BLaER1 (cell line): ENCODE data around the gene PGRMC2.
A peak's percentile ranks its signal among the peaks of the same experiment; 100 is the strongest.

Source experiments
- H3K27ac ChIP-seq: shearing (Covaris generic); formaldehyde crosslinking; 2 replicates; pipeline ENCODE4 v1.8.1; 2022
- H3K27me3 ChIP-seq: shearing (Covaris generic); formaldehyde crosslinking; 2 replicates; pipeline ENCODE4 v1.8.1; 2022
- H3K36me3 ChIP-seq: shearing (Covaris generic); formaldehyde crosslinking; 2 replicates; pipeline ENCODE4 v1.8.1; 2022
- H3K4me1 ChIP-seq: shearing (Covaris generic); formaldehyde crosslinking; 2 replicates; pipeline ENCODE4 v1.8.1; 2022
- H3K4me2 ChIP-seq: shearing (Covaris generic); formaldehyde crosslinking; 2 replicates; pipeline ENCODE4 v1.8.1; 2022
- H3K4me3 ChIP-seq: shearing (Covaris generic); formaldehyde crosslinking; 2 replicates; pipeline ENCODE4 v1.8.1; 2022
- H3K9ac ChIP-seq: shearing (Covaris generic); formaldehyde crosslinking; 2 replicates; pipeline ENCODE4 v1.8.1; 2022
- H3K9me3 ChIP-seq: shearing (Covaris generic); formaldehyde crosslinking; 2 replicates; pipeline ENCODE4 v1.8.1; 2022
- H4K20me1 ChIP-seq: shearing (Covaris generic); formaldehyde crosslinking; 2 replicates; pipeline ENCODE4 v1.8.1; 2022
- Cebpa-rat ChIP-seq: shearing (Covaris generic); IDR thresholded peaks from 2 replicates; pipeline ENCODE4 v1.8.1; 2022

Gene PGRMC2

DNA sequence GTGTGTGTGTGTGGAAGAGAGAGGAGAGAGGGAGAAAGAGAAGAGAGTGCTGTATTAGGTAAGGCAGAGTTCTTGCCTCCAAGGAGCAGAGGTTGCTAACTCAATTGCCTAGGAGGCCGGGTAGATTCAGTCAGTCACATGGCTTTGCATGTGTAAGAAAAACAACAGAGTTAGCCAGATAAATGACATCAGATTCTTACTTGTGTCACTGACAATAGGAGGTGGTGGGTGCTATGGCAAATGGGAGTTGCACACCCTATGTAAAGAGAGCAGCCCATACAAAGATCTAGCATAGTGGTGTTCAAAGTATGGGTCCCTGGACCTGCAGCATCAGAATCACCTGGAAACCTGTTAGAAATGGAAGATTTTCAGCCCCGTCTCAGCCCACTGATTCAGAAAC lies 14.4 kb upstream of the PGRMC2 start:
- no peaks in the 10 kb centered on the region for H3K9me3 ChIP-seq
- TF ChIP-seq Cebpa-rat, result no peak
- no peaks in the 10 kb centered on the region for H3K4me1 ChIP-seq
- H3K9ac ChIP-seq, result no peak overlapping the region
- no peak overlapping the region for H3K27ac ChIP-seq
- H3K27me3 ChIP-seq, result no peaks in the 10 kb centered on the region
- H4K20me1 ChIP-seq, result no peaks in the 10 kb centered on the region
- no peak overlapping the region for H3K4me3 ChIP-seq
- H3K4me2 ChIP-seq, result no peak overlapping the region
- peaks cover 28% of the 10 kb centered on the region for H3K36me3 ChIP-seq

DNA sequence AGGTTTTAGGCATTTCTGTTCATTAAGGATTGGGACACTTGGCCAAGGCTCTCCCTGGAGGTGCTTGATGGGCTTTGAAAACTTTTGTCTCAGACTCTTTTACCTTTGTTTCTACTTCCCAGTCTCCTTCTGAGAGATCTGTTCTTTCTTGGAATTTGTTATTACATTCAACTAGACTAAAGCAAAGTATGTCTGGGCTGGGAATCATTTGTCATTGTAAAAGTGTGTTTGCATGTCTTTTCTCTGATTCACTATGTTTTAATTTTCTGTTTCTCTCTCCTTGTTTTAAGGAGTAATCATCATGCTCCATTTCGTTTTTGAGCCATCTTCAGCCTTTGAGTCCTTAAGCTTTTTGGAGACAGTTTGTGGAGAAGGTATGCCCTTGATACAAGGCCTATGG lies 12.2 kb upstream of the PGRMC2 start:
- no peaks in the 10 kb centered on the region for H4K20me1 ChIP-seq
- no peak overlapping the region for H3K4me2 ChIP-seq
- peaks cover 22% of the 10 kb centered on the region for H3K36me3 ChIP-seq
- peaks cover under 1% of the 10 kb centered on the region; the same call in 1 of the 2 replicates for H3K4me1 ChIP-seq
- H3K9ac ChIP-seq, result no peak overlapping the region
- no peak for TF ChIP-seq Cebpa-rat
- H3K27ac ChIP-seq, result no peak overlapping the region
- H3K27me3 ChIP-seq, result no peaks in the 10 kb centered on the region
- H3K9me3 ChIP-seq, result no peaks in the 10 kb centered on the region
- H3K4me3 ChIP-seq, result no peak overlapping the region

DNA sequence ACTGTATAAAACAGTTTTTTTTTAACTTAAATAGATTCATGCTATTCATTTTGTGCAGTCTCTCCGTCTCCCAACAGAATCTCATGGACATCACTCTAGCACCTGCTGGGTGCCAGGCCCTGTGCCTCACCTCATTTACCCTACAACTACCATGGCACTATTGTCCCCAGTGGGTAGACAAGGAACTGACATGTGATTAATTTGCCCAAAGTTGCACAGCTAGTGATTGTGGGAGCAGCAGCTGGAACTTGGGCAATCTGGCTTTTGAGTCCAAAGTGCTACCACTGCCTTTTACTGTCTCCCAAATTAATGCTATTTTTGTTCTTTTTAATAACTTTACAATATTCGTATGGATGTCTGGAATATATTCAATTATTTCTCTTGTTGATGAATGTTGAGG lies 11.2 kb upstream of the PGRMC2 start:
- no peak overlapping the region for H3K9ac ChIP-seq
- H3K36me3 ChIP-seq, result peaks cover 22% of the 10 kb centered on the region
- H3K27ac ChIP-seq, result no peak overlapping the region
- H3K4me2 ChIP-seq, result no peak overlapping the region
- H3K4me1 ChIP-seq, result peaks cover 8% of the 10 kb centered on the region
- H4K20me1 ChIP-seq, result no peaks in the 10 kb centered on the region
- no peak for TF ChIP-seq Cebpa-rat
- no peaks in the 10 kb centered on the region for H3K27me3 ChIP-seq
- no peak overlapping the region for H3K4me3 ChIP-seq
- H3K9me3 ChIP-seq, result no peaks in the 10 kb centered on the region

DNA sequence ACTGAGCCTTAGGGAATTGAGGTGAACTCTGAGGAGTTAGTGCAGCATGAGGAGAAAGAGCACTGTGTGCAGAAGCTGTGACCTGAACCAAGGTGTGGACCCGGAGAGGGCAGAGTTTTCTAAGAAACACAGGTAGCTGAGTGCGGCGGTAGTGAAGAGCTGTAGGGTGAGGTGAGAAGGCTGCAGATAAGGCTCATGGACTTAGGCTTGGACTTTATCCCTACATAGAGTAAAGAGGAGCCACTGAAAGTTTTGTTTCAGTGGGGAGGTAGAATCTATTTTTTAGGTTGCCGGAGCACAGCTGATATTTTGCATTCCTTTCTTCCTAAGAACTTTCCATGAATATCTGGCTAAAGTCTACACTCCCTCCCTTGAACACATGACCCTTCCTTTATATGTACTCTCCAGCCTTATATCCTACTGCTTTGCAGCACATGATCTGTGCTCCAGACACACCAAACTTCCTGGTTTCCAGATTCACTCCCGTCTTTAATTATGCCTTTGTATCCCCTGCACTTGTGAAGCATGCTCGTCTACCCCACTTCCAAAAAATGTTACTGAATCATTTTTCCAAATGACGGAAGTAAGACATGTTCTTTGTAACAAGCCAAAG lies 10.6 kb upstream of the PGRMC2 start:
- TF ChIP-seq Cebpa-rat, result no peak
- H3K4me2 ChIP-seq, result no peak overlapping the region
- peaks cover 21% of the 10 kb centered on the region for H3K36me3 ChIP-seq

DNA sequence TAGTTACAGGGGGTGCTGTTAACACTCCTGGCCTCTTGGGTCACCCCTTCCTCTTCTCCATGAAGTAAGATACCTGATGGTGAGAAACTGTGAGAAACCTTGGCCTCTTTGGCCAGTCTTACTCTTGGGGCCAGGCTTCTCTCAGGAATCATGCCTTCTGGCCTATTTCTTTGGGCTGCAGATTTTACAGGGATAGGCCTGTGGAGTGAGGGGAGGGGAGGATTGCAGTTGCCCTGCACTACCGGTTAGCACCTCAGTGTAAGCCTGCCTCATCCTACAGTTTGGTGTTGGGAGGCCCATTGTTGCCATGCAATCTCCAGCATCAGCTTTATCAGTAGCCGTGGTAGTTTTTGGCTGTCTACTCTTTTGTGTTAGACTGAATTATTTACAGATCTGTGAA lies 7.6 kb upstream of the PGRMC2 start:
- no peak for TF ChIP-seq Cebpa-rat
- no peaks in the 10 kb centered on the region for H4K20me1 ChIP-seq
- no peak overlapping the region for H3K27ac ChIP-seq
- no peaks in the 10 kb centered on the region for H3K27me3 ChIP-seq
- peaks cover 8% of the 10 kb centered on the region for H3K4me1 ChIP-seq
- H3K4me2 ChIP-seq, result no peak overlapping the region
- H3K4me3 ChIP-seq, result no peak overlapping the region
- H3K9ac ChIP-seq, result no peak overlapping the region
- H3K36me3 ChIP-seq, result peaks cover 7% of the 10 kb centered on the region; the same call in 1 of the 2 replicates
- H3K9me3 ChIP-seq, result no peaks in the 10 kb centered on the region

More for the DNA sequence above, 10.6 kb upstream of the PGRMC2 start:
- Histone ChIP-seq H3K9ac (no peak overlapping the region), H3K4me1 (peaks cover 8% of the 10 kb centered on the region), H3K27me3 (no peaks in the 10 kb centered on the region), H4K20me1 (no peaks in the 10 kb centered on the region), H3K4me3 (no peak overlapping the region), H3K27ac (no peak overlapping the region), H3K9me3 (no peaks in the 10 kb centered on the region)

DNA sequence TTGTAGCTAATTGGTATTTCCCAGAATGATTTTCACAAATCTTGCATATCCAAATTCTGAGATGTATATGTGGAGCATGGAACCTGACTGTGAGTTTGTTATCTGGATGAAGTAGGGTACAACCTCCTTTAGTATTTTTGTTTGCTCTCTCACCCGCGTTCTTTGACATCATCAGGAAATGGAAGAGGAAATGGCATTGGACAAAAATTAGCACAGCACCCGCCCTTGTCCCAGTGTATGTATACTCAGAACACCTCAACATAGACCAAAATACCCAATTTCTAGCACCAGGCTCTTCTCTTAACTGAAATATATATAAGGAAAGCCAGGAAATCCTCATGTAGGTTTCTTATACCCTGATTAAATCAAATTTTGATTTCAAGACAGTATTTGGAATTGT lies 6.9 kb upstream of the PGRMC2 start:
- Histone ChIP-seq H3K9ac (no peak overlapping the region), H3K27me3 (no peaks in the 10 kb centered on the region), H3K9me3 (no peaks in the 10 kb centered on the region), H3K4me2 (peak overlapping the region; percentile 51), H4K20me1 (no peaks in the 10 kb centered on the region), H3K4me1 (peaks cover 11% of the 10 kb centered on the region), H3K4me3 (no peak overlapping the region), H3K27ac (no peak overlapping the region), H3K36me3 (peaks cover 7% of the 10 kb centered on the region; the same call in 1 of the 2 replicates)
- TF ChIP-seq Cebpa-rat, result no peak

DNA sequence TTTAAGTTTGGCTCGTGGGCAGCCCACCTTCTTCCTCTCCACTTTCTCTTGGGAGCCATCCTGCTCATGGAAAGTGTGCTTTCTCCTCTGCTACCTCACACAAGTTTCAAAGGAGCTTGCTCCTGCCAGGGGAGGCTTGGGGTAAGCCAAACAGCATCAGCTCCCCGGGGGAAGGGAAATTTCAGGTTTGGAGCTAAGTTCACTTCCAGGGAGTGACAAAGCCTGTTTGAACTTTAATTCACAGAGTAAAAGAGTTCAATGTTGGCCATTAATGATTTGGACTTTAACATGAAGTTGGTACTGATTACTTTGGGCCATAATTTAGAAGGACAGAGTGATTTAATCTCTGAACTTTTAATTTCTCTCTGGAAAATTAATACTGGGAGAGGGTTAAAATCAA lies 4.7 kb upstream of the PGRMC2 start:
- Histone ChIP-seq H3K4me3 (no peak overlapping the region), H3K36me3 (no peaks in the 10 kb centered on the region), H4K20me1 (no peaks in the 10 kb centered on the region), H3K9me3 (no peaks in the 10 kb centered on the region), H3K9ac (no peak overlapping the region), H3K4me2 (no peak overlapping the region), H3K27me3 (no peaks in the 10 kb centered on the region), H3K4me1 (peaks cover 19% of the 10 kb centered on the region), H3K27ac (no peak overlapping the region)
- no peak for TF ChIP-seq Cebpa-rat

DNA sequence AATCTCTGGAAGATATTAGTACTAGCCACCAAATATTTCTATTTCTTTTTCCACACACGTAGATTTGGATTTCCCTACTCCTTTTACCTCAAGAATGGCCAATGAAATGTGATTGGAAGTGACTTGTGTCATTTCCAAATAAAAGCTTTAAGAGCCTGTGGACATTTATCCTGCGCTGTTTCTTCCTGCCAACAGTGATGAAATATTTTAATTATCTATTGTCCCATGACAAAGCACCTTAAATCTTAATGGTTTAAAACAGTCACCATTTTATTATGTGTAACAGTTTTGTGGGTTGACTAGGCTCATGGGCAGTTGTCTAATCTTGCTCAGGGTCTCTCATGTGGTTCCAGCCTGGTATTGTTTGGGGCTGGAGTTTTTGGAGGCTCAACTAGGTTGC lies 3.5 kb upstream of the PGRMC2 start:
- Histone ChIP-seq H3K36me3 (no peaks in the 10 kb centered on the region), H3K9ac (no peak overlapping the region), H3K4me2 (no peak overlapping the region), H3K4me3 (no peak overlapping the region), H3K4me1 (peaks cover 21% of the 10 kb centered on the region), H3K27me3 (no peaks in the 10 kb centered on the region), H3K9me3 (no peaks in the 10 kb centered on the region), H3K27ac (no peak overlapping the region), H4K20me1 (peaks cover 11% of the 10 kb centered on the region)
- TF ChIP-seq Cebpa-rat, result no peak

DNA sequence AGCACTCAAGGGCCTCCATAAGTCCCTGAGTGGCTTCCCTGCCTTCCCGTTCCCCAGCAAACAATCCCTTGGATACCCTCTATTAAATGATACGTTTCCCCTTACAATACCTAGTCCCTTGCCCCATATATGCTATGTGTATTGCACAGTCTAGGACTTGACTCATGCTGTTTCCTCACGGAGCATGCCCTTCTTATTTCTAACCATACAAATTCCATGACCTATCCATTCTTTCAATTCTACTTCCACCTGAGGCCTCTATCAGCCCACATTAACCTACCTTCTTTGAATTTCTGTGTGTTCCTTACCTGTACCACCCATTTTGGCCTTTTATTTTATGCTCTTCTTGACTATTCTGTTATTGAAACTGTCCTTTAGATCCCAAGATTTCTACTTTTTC lies 2.9 kb upstream of the PGRMC2 start:
- H3K9ac ChIP-seq, result no peak overlapping the region
- H4K20me1 ChIP-seq, result peaks cover 17% of the 10 kb centered on the region
- no peak overlapping the region for H3K4me3 ChIP-seq
- no peak overlapping the region for H3K4me2 ChIP-seq
- H3K27me3 ChIP-seq, result no peaks in the 10 kb centered on the region
- no peak overlapping the region for H3K27ac ChIP-seq
- peaks cover 26% of the 10 kb centered on the region for H3K4me1 ChIP-seq
- no peaks in the 10 kb centered on the region for H3K36me3 ChIP-seq
- H3K9me3 ChIP-seq, result no peaks in the 10 kb centered on the region
- no peak for TF ChIP-seq Cebpa-rat

DNA sequence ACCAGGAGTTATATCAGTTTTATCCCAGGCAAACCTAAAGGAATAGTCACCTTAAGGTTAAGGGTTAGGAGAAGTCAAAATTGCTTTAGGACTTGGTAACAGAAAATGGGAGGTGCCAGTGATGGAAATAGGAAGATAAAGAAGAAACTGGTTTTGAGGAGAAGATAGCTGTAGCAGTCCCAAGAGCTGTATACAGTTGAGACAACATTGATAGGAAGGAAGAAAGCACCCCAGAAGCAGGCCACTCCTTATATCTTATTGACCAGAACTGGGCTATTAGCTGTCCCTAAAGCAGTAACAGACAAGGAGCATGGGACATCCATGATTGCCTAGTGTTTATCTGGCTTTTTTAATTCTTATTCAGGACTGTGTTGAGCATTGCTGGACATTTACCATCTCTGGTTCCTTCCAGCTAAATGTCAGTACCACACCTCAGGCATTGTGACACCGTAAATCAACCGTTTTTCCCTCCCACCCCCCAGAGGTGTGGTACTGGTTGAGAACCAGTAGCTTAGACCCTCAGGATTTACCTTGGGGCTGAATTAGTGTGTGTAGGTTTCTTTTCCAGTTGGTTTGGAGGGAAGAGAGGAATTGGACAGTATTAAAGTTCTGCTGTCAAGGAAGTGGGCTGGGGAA lies 2.0 kb upstream of the PGRMC2 start:
- H3K9ac ChIP-seq, result no peak overlapping the region
- H3K4me3 ChIP-seq, result no peak overlapping the region
- H4K20me1 ChIP-seq, result peaks cover 24% of the 10 kb centered on the region
- no peak for TF ChIP-seq Cebpa-rat
- no peaks in the 10 kb centered on the region for H3K27me3 ChIP-seq
- H3K9me3 ChIP-seq, result no peaks in the 10 kb centered on the region
- H3K36me3 ChIP-seq, result no peaks in the 10 kb centered on the region; the same call in 1 of the 2 replicates
- H3K4me2 ChIP-seq, result peak overlapping the region; percentile 82
- H3K27ac ChIP-seq, result no peak overlapping the region
- H3K4me1 ChIP-seq, result peaks cover 31% of the 10 kb centered on the region

DNA sequence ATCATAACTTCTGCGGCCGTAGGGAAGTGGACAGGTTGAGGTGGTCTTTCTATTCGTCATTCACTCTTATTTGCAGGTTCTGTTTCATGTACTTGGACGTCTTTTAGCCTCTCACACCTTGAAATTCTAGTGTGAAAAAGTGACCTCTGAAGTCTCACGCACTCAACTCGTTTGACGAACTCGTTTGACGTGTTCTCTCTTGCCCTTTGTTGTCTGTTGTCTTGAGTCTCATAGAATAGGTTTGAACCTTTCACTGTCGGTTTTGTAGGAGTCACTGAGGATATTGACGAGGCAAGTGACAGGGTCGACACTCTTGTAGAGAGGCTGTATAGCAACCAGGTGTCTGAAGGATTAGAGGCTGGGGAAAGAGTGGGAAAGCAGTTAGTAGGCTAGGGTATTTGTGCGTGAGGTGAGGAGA lies 1.1 kb upstream of the PGRMC2 start:
- H3K9me3 ChIP-seq, result peaks cover 7% of the 10 kb centered on the region; the same call in 1 of the 2 replicates

More for the DNA sequence above, 1.1 kb upstream of the PGRMC2 start:
- Histone ChIP-seq H3K9ac (peak overlapping the region; percentile 85), H3K4me1 (peaks cover 26% of the 10 kb centered on the region), H3K27me3 (no peaks in the 10 kb centered on the region), H3K27ac (peak overlapping the region; percentile 87), H4K20me1 (peaks cover 24% of the 10 kb centered on the region), H3K36me3 (peaks cover 7% of the 10 kb centered on the region), H3K4me3 (peak overlapping the region; percentile 80), H3K4me2 (peak overlapping the region; percentile 82)
- TF ChIP-seq Cebpa-rat, result no peak
